SH-SY5Y (cell line): ENCODE measurements around the gene BOD1L1.

Experiments used
- GATA2 ChIP-seq: IDR thresholded peaks from 2 replicates; pipeline ENCODE4 v1.6.1; 2011; ENCODE audit warnings: mild to moderate bottlenecking, low read depth, low read length
- GATA3 ChIP-seq: IDR thresholded peaks from 2 replicates; pipeline ENCODE4 v1.6.1; 2011; ENCODE audit warnings: low read depth, mild to moderate bottlenecking, low read length, moderate library complexity

- TF ChIP-seq GATA3 (no peak), GATA2 (no peak)
Observed at GRCh38 chr4:13527981-13528820, 99.3 kb downstream of the BOD1L1 start.
